ENCODE results near the gene HECW1. TPM values are rescaled to one million over a fixed set of nuclear protein-coding genes. Genes with fewer than 3 reads are reported as not detected.

The HECW1 gene
- total and polyA plus RNA-seq, 10 of the 15 experiments (the other 5 are each of a cell fraction or from before 2014, with no cell fraction given), result under 0.01 to 0.31 (median 0.04) TPM; not detected in 3

GRCh38 chr7:43281268-43281667 is 168.8 kb downstream of the HECW1 start:
- FAIRE-seq (no peak), DNase-seq (ENCODE audit: low read depth, low spot score) (no peak), ATAC-seq (no peak)
- Histone ChIP-seq H3K9me3 (replicated peaks; ENCODE audit: control insufficient read depth, insufficient read depth, low read length) (no peaks in the 10 kb centered on the region), H3K4me3 (no peak overlapping the region), H3K27ac (ENCODE audit: control insufficient read depth, insufficient read depth) (no peak overlapping the region), H3K79me2 (ENCODE audit: control insufficient read depth, insufficient read depth, low read length) (no peaks in the 10 kb centered on the region), H3K9ac (ENCODE audit: control insufficient read depth, insufficient read depth, low read length) (no peak overlapping the region), H3K36me3 (ENCODE audit: control insufficient read depth in 2 of 2, insufficient read depth in 2 of 2, low read length in 1 of 2) (no peaks in the 10 kb centered on the region), H3K4me1 (ENCODE audit: control insufficient read depth, insufficient read depth, low read length) (no peaks in the 10 kb centered on the region), H3K27me3 (replicated peaks in 1 of 2; ENCODE audit: control insufficient read depth in 2 of 2, insufficient read depth in 2 of 2, low read length in 1 of 2) (no peaks in the 10 kb centered on the region; a peak in 1 of 4 replicates), H2AFZ (ENCODE audit: control insufficient read depth, low read depth, low read length) (no peak overlapping the region), H3K4me2 (ENCODE audit: control insufficient read depth, insufficient read depth) (no peak overlapping the region), H4K20me1 (ENCODE audit: control insufficient read depth, insufficient read depth) (no peaks in the 10 kb centered on the region)
- RAD21 ChIA-PET (ENCODE audit: unreplicated experiment), result interaction anchor here (0.6 to 1.4 kb wide), 3 partner anchors 19 to 158 kb away, joined by 3 to 5 read pairs (median 3); no protein-coding TSS in a partner anchor
- in situ Hi-C loops (cut with MboI), result no loop called here
- CTCF ChIA-PET, result interaction anchor here (0.8 to 2.1 kb wide), 2 partner anchors 137 to 158 kb away, joined by 3 to 5 read pairs; no protein-coding TSS in a partner anchor
- WGBS (ENCODE audit: insufficient coverage, insufficient replicate concordance, low lambda C conversion rate, missing lambda C conversion rate), result 16% methylated on average over 2 of the region's 2 CpGs
- POLR2A ChIA-PET, result no interaction called here
- SMC1A ChIA-PET (ENCODE audit: uncharacterized antibody, unreplicated experiment), result interaction anchor here (0.7 to 1.1 kb wide), 2 partner anchors 19 to 845 kb away, joined by 3 to 4 read pairs; no protein-coding TSS in a partner anchor
- intact Hi-C loops (cut with micrococcal nuclease; ENCODE audit: unreplicated experiment), result no loop called here
- BruUV-seq (replicated peaks), result no TSS peak
- TF ChIP-seq NFXL1 (IDR thresholded peaks at IDR 0.05; ENCODE audit: borderline replicate concordance) (no peak), POU2F2 (IDR thresholded peaks at IDR 0.05; ENCODE audit: borderline replicate concordance, low read depth, low read length) (no peak), PAX5 (IDR thresholded peaks at IDR 0.05; ENCODE audit: borderline replicate concordance, low read depth, low read length) (no peak), TCF3 (IDR thresholded peaks at IDR 0.05; ENCODE audit: borderline replicate concordance, insufficient read depth, low read depth, low read length) (no peak), SREBF2 (IDR thresholded peaks at IDR 0.05; ENCODE audit: low read length) (no peak), TARDBP (IDR thresholded peaks at IDR 0.05; ENCODE audit: borderline replicate concordance) (no peak), ZNF592 (IDR thresholded peaks at IDR 0.05) (no peak), POLR2AphosphoS2 (IDR thresholded peaks at IDR 0.05; ENCODE audit: low read depth, low read length) (no peak), SIN3A (IDR thresholded peaks at IDR 0.05; ENCODE audit: low read depth, low read length) (no peak), SREBF1 (IDR thresholded peaks at IDR 0.05; ENCODE audit: low read length) (no peak), NBN (IDR thresholded peaks at IDR 0.05) (no peak), RELA (IDR thresholded peaks at IDR 0.05; ENCODE audit: borderline replicate concordance, partially characterized antibody) (no peak), CBX3 (IDR thresholded peaks at IDR 0.05; ENCODE audit: borderline replicate concordance, low read depth) (no peak), SRF (IDR thresholded peaks at IDR 0.05; ENCODE audit: low read depth in 2 of 2, low read length in 2 of 2) (no peak), POLR2AphosphoS5 (IDR thresholded peaks at IDR 0.05; ENCODE audit: low read length) (no peak), ZBTB33 (IDR thresholded peaks at IDR 0.05) (no peak), EGR1 (IDR thresholded peaks at IDR 0.05; ENCODE audit: borderline replicate concordance in 1 of 2, low read depth in 2 of 2, low read length in 2 of 2) (no peak), POLR2A (IDR thresholded peaks at IDR 0.05; ENCODE audit: low read depth, low read length) (no peak), LARP7 (IDR thresholded peaks at IDR 0.05) (no peak)

Measured in GM12878 (cell line).